Ishikawa (cell line): ENCODE measurements around the gene ASXL1.
A peak's percentile ranks its signal among the peaks of the same experiment; 100 is the strongest.

Source experiments
- CEBPB ChIP-seq: IDR thresholded peaks from 2 replicates; pipeline ENCODE4 v1.6.1; 2012
- CREB1 ChIP-seq: IDR thresholded peaks from 2 replicates; pipeline ENCODE4 v1.6.1; 2012; ENCODE audit warnings: low read depth
- EGR1 ChIP-seq: IDR thresholded peaks from 2 replicates; pipeline ENCODE4 v1.6.1; 2012
- EP300 ChIP-seq: IDR thresholded peaks from 2 replicates; pipeline ENCODE4 v1.6.1; 2012; ENCODE audit warnings: borderline replicate concordance
- FOXM1 ChIP-seq: IDR thresholded peaks from 2 replicates; pipeline ENCODE4 v1.6.1; 2012; ENCODE audit warnings: low read depth, borderline replicate concordance
- NFIC ChIP-seq: IDR thresholded peaks from 2 replicates; pipeline ENCODE4 v1.6.1; 2012
- RAD21 ChIP-seq: IDR thresholded peaks from 2 replicates; pipeline ENCODE4 v1.6.1; 2012; ENCODE audit warnings: low read depth
- TAF1 ChIP-seq: IDR thresholded peaks from 2 replicates; pipeline ENCODE4 v1.6.1; 2012; ENCODE audit warnings: low read depth, mild to moderate bottlenecking
- TCF12 ChIP-seq: IDR thresholded peaks from 2 replicates; pipeline ENCODE4 v1.6.1; 2012; ENCODE audit warnings: low read depth
- TEAD4 ChIP-seq: IDR thresholded peaks from 2 replicates; pipeline ENCODE4 v1.6.1; 2012
- YY1 ChIP-seq: IDR thresholded peaks from 2 replicates; pipeline ENCODE4 v1.6.1; 2012; ENCODE audit warnings: low read depth
- ZBTB7A ChIP-seq: IDR thresholded peaks from 2 replicates; pipeline ENCODE4 v1.6.1; 2012; ENCODE audit warnings: low read depth
- TF ChIP-seq, protein P1 (sequence below): IDR thresholded peaks from 2 replicates; pipeline ENCODE4 v1.6.1; 2012
- TF ChIP-seq, protein P2 (sequence below): IDR thresholded peaks from 2 replicates; pipeline ENCODE4 v1.6.1; 2012; ENCODE audit warnings: low read depth, mild to moderate bottlenecking
- TF ChIP-seq, protein P3 (sequence below): IDR thresholded peaks from 2 replicates; pipeline ENCODE4 v1.6.1; 2012

The ASXL1 gene

DNA sequence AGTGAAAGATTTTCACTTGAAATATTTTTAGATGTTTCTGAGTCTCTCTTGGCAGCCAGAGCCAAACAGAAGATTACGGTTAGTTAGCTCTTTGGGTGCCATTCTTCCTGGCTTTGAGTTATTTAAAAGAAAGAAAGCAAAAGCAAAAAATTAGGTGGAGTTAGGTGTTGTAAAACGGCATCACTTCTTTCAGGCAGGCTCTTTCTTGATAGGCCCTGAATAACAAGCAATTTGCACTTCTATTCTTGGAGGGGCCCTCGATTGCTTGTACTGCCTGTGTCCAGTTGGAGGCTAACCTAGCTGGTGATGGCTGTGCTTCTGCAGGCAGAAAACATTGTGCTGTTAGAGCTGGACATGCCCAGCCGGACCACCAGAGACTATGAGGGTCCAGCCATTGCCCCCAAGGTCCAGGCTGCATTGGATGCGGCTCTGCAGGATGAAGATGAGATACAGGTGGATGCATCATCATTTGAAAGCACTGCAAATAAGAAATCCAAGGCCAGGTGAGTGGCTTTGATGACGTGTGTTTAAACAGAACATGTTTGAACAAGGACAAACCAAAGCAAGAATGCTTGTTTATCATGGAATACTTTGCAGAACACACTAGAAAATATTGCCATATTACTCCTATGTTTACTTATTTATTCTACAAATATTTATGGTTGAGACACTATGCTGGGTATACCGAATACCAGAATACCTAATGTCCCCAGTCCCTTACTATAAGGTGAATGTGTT lies 28.1 kb upstream of the ASXL1 start:
- no peak for TF ChIP-seq FOXM1
- TF ChIP-seq CEBPB: no peak
- TF ChIP-seq, protein P1, sequence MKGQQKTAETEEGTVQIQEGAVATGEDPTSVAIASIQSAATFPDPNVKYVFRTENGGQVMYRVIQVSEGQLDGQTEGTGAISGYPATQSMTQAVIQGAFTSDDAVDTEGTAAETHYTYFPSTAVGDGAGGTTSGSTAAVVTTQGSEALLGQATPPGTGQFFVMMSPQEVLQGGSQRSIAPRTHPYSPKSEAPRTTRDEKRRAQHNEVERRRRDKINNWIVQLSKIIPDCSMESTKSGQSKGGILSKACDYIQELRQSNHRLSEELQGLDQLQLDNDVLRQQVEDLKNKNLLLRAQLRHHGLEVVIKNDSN: no peak
- no peak for TF ChIP-seq EP300
- TF ChIP-seq RAD21: no peak
- TF ChIP-seq TCF12: no peak
- TF ChIP-seq, protein P2, sequence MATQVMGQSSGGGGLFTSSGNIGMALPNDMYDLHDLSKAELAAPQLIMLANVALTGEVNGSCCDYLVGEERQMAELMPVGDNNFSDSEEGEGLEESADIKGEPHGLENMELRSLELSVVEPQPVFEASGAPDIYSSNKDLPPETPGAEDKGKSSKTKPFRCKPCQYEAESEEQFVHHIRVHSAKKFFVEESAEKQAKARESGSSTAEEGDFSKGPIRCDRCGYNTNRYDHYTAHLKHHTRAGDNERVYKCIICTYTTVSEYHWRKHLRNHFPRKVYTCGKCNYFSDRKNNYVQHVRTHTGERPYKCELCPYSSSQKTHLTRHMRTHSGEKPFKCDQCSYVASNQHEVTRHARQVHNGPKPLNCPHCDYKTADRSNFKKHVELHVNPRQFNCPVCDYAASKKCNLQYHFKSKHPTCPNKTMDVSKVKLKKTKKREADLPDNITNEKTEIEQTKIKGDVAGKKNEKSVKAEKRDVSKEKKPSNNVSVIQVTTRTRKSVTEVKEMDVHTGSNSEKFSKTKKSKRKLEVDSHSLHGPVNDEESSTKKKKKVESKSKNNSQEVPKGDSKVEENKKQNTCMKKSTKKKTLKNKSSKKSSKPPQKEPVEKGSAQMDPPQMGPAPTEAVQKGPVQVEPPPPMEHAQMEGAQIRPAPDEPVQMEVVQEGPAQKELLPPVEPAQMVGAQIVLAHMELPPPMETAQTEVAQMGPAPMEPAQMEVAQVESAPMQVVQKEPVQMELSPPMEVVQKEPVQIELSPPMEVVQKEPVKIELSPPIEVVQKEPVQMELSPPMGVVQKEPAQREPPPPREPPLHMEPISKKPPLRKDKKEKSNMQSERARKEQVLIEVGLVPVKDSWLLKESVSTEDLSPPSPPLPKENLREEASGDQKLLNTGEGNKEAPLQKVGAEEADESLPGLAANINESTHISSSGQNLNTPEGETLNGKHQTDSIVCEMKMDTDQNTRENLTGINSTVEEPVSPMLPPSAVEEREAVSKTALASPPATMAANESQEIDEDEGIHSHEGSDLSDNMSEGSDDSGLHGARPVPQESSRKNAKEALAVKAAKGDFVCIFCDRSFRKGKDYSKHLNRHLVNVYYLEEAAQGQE: no peak
- TF ChIP-seq, protein P3, sequence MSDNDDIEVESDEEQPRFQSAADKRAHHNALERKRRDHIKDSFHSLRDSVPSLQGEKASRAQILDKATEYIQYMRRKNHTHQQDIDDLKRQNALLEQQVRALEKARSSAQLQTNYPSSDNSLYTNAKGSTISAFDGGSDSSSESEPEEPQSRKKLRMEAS: no peak
- no peak for TF ChIP-seq TAF1
- no peak for TF ChIP-seq TEAD4
- TF ChIP-seq NFIC: no peak
- no peak for TF ChIP-seq EGR1
- TF ChIP-seq ZBTB7A: no peak
- no peak for TF ChIP-seq CREB1
- no peak for TF ChIP-seq YY1

DNA sequence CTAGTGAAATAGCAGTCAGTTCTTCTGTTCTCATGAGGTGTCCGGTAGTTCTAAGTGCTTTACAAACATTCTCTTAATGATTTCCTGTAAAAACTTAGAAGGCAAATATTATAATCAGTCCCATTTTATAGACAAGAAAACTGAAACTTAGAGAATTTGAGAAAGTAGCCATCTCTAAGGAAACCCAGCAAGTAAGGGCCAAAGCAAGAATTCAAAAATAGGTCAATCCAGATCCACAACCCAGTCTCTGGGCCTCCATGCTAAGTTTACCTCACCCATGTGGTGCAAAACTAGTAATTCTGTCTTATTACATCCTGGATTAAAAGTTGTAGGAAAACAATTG lies 27.6 kb upstream of the ASXL1 start:
- TF ChIP-seq ZBTB7A: no peak
- TF ChIP-seq FOXM1: no peak
- no peak for TF ChIP-seq TAF1
- TF ChIP-seq, protein P2: no peak
- TF ChIP-seq TEAD4: no peak
- TF ChIP-seq, protein P3: no peak
- no peak for TF ChIP-seq EGR1
- no peak for TF ChIP-seq TCF12
- TF ChIP-seq, protein P1: no peak
- TF ChIP-seq EP300: no peak
- no peak for TF ChIP-seq CEBPB

DNA sequence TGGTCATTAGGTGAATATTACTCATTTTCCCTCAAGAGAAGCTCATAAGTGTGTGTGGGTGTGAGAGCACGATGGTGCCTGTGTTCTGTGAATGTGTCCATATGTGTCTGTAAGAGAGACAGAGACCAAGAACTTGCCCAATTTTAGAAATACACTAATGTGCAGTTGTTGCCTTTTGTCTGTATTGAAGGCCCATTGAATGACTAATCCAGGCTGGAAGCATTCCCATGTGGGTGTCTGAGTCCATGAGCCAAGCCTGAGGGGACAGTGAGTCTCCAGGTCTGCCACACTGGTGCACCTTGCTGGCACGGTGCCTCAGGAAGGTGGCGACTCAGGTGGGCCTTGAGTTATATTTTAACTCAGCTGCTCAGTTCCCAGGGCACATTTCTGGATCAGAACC lies 25.5 kb upstream of the ASXL1 start:
- TF ChIP-seq EP300 (no peak), CREB1 (no peak), TAF1 (no peak), NFIC (0 out of 2 replicates have a peak, but pooled peaks have one; percentile 20), FOXM1 (no peak), TEAD4 (no peak), EGR1 (0 out of 2 replicates have a peak, but pooled peaks have one; percentile 12), TCF12 (no peak), RAD21 (no peak), CEBPB (no peak), ZBTB7A (no peak), YY1 (no peak)
- TF ChIP-seq, protein P3: no peak
- TF ChIP-seq, protein P1: no peak
- TF ChIP-seq, protein P2: no peak
